ENCODE results near the gene ALOX15.
"Not testable (repeated sequence)": the region's sequence is repeated elsewhere in the genome, so short reads cannot be mapped to it uniquely, and the experiment has no call there.

ALOX15 gene

DNA sequence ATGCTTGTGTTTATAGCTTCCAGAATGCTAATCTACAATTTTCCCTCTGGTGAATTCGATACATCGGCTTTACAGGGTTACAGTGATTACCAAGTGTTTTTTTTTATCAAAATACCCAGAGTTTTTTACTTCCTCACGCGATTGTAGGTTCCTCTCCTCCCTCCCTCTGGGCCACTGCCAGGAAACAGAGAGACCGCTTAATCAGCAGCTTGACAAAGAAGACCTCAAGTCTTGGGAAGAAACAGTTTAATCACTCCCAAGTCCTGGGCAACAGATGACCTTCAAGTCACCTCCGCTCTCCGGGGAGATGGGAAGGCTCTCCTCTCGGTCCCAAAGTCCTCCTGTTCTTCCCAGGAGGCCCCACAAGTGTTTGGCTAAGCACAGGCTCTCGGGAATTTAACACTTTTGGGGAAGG, 33.7 kb downstream of the ALOX15 start:
- H3K79me2 ChIP-seq (ENCODE audit: insufficient read depth, low read length): no peaks in the 10 kb centered on the region
- H3K9ac ChIP-seq (ENCODE audit: low read length): no peak overlapping the region
- H3K27me3 ChIP-seq (ENCODE audit: low read length): no peaks in the 10 kb centered on the region
- no peaks in the 10 kb centered on the region for H3K36me3 ChIP-seq (ENCODE audit: low read length)
- H4K20me1 ChIP-seq (ENCODE audit: low read depth, low read length): no peaks in the 10 kb centered on the region
- no peak overlapping the region for H2AFZ ChIP-seq (ENCODE audit: low read depth, low read length, severe bottlenecking)
- no peak overlapping the region for H3K4me2 ChIP-seq (ENCODE audit: low read depth, low read length, poor library complexity, severe bottlenecking)
- H3K27ac ChIP-seq (ENCODE audit: low read depth, low read length): no peak overlapping the region
- H3K9me2 ChIP-seq (replicated peaks; ENCODE audit: insufficient read depth, low read length): no peaks in the 10 kb centered on the region
- no peaks in the 10 kb centered on the region for H3K9me3 ChIP-seq (ENCODE audit: insufficient read depth, low read length)
- TF ChIP-seq, protein P1, sequence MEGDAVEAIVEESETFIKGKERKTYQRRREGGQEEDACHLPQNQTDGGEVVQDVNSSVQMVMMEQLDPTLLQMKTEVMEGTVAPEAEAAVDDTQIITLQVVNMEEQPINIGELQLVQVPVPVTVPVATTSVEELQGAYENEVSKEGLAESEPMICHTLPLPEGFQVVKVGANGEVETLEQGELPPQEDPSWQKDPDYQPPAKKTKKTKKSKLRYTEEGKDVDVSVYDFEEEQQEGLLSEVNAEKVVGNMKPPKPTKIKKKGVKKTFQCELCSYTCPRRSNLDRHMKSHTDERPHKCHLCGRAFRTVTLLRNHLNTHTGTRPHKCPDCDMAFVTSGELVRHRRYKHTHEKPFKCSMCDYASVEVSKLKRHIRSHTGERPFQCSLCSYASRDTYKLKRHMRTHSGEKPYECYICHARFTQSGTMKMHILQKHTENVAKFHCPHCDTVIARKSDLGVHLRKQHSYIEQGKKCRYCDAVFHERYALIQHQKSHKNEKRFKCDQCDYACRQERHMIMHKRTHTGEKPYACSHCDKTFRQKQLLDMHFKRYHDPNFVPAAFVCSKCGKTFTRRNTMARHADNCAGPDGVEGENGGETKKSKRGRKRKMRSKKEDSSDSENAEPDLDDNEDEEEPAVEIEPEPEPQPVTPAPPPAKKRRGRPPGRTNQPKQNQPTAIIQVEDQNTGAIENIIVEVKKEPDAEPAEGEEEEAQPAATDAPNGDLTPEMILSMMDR (IDR thresholded peaks at IDR 0.05; ENCODE audit: insufficient read depth, low read length, poor library complexity, severe bottlenecking): no peak
- TF ChIP-seq EZH2phosphoT487 (conservative IDR thresholded peaks at IDR 0.05; ENCODE audit: low read length): no peak
- H3F3A ChIP-seq (ENCODE audit: insufficient read depth): no peaks in the 10 kb centered on the region
- no peak overlapping the region for H3K4me3 ChIP-seq (ENCODE audit: insufficient read depth, low read length, poor library complexity, severe bottlenecking)

DNA sequence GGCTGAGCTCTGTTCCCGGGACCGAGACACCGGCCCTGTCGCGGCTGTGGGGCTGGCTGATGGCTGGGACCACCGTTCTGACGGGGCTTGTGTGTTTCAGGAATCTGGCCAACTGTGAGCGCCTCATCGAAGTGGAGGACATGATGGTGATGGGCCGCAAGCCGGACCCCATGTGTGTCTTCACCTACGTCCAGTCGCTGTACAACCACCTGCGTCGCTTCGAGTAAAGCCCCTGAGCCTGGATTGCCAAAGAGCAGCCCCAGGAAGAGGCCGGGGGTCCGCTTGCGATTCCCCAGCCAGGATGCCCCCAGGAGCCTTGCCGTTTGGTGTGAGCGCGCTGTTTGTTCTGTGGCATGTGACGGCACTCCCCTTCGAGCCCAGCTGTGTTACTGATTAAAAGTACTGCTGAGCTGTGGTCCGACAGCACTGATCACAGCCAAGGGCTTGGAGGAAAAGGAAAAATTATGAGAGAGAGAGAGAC, 34.2 kb downstream of the ALOX15 start:
- H3K9me2 ChIP-seq (replicated peaks; ENCODE audit: insufficient read depth, low read length): no peaks in the 10 kb centered on the region
- no peak for TF ChIP-seq EZH2phosphoT487 (conservative IDR thresholded peaks at IDR 0.05; ENCODE audit: low read length)
- TF ChIP-seq, protein P1 (IDR thresholded peaks at IDR 0.05; ENCODE audit: insufficient read depth, low read length, poor library complexity, severe bottlenecking): no peak
- no peaks in the 10 kb centered on the region for H3K36me3 ChIP-seq (ENCODE audit: low read length)
- no peak overlapping the region for H3K27ac ChIP-seq (ENCODE audit: low read depth, low read length)
- H3K79me2 ChIP-seq (ENCODE audit: insufficient read depth, low read length): no peaks in the 10 kb centered on the region
- no peak overlapping the region for H3K4me2 ChIP-seq (ENCODE audit: low read depth, low read length, poor library complexity, severe bottlenecking)
- no peaks in the 10 kb centered on the region for H4K20me1 ChIP-seq (ENCODE audit: low read depth, low read length)
- no peaks in the 10 kb centered on the region for H3K27me3 ChIP-seq (ENCODE audit: low read length)
- H3K9me3 ChIP-seq (ENCODE audit: insufficient read depth, low read length): no peaks in the 10 kb centered on the region
- no peak overlapping the region for H3K4me3 ChIP-seq (ENCODE audit: insufficient read depth, low read length, poor library complexity, severe bottlenecking)
- no peak overlapping the region for H2AFZ ChIP-seq (ENCODE audit: low read depth, low read length, severe bottlenecking)
- H3K9ac ChIP-seq (ENCODE audit: low read length): no peak overlapping the region
- no peaks in the 10 kb centered on the region for H3F3A ChIP-seq (ENCODE audit: insufficient read depth)

DNA sequence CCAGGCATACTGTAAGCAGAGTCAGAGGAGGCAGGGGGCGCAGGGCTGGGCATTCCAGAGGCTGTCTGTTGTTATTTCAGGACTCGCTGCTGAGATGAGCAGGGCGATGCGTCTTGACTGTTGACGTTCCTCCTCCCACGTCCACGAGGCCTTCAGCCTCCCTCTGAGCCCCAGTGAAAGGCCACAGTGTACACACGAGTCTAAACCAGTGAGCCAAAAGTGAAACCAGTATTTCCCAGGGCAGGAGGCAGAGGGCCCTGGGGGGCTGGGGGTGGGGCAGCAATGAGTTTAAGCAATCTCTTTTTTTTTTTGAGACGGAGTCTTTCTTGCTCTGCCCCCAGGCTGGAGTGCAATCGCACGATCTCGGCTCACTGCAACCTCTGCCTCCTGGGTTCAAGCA, 35.7 kb downstream of the ALOX15 start:
- Histone ChIP-seq H3K9me3 (ENCODE audit: insufficient read depth, low read length) (no peaks in the 10 kb centered on the region), H3K4me3 (ENCODE audit: insufficient read depth, low read length, poor library complexity, severe bottlenecking) (no peak overlapping the region), H3K27me3 (ENCODE audit: low read length) (no peaks in the 10 kb centered on the region), H3F3A (ENCODE audit: insufficient read depth) (no peaks in the 10 kb centered on the region), H4K20me1 (ENCODE audit: low read depth, low read length) (no peaks in the 10 kb centered on the region), H3K9ac (ENCODE audit: low read length) (no peak overlapping the region), H3K36me3 (ENCODE audit: low read length) (no peaks in the 10 kb centered on the region), H3K79me2 (ENCODE audit: insufficient read depth, low read length) (no peaks in the 10 kb centered on the region), H3K4me2 (ENCODE audit: low read depth, low read length, poor library complexity, severe bottlenecking) (no peak overlapping the region), H2AFZ (ENCODE audit: low read depth, low read length, severe bottlenecking) (no peak overlapping the region), H3K27ac (ENCODE audit: low read depth, low read length) (no peak overlapping the region), H3K9me2 (replicated peaks; ENCODE audit: insufficient read depth, low read length) (no peaks in the 10 kb centered on the region)
- TF ChIP-seq EZH2phosphoT487 (conservative IDR thresholded peaks at IDR 0.05; ENCODE audit: low read length): no peak
- TF ChIP-seq, protein P1 (IDR thresholded peaks at IDR 0.05; ENCODE audit: insufficient read depth, low read length, poor library complexity, severe bottlenecking): no peak

- not testable (repeated sequence) for H3F3A ChIP-seq (ENCODE audit: insufficient read depth); H3K4me3 ChIP-seq (ENCODE audit: insufficient read depth, low read length, poor library complexity, severe bottlenecking); H3K4me2 ChIP-seq (ENCODE audit: low read depth, low read length, poor library complexity, severe bottlenecking); H3K27ac ChIP-seq (ENCODE audit: low read depth, low read length); H3K36me3 ChIP-seq (ENCODE audit: low read length); H3K9ac ChIP-seq (ENCODE audit: low read length); H2AFZ ChIP-seq (ENCODE audit: low read depth, low read length, severe bottlenecking); H4K20me1 ChIP-seq (ENCODE audit: low read depth, low read length); H3K9me3 ChIP-seq (ENCODE audit: insufficient read depth, low read length); H3K27me3 ChIP-seq (ENCODE audit: low read length); H3K9me2 ChIP-seq (replicated peaks; ENCODE audit: insufficient read depth, low read length); H3K79me2 ChIP-seq (ENCODE audit: insufficient read depth, low read length)
These were observed 36.7 kb downstream of the ALOX15 start for GRCh38 chr17:4604736-4605135.

All from SU-DHL-6 (cell line).